H1 (cell line): ENCODE results near the gene IL31RA.

Experiments used
- BCL11A ChIP-seq, 2 experiments: IDR thresholded peaks; one replicate each; pipeline ENCODE4 v1.6.1; 2011; ENCODE audit warnings: low read depth in 2 of 2, low read length in 2 of 2, mild to moderate bottlenecking in 2 of 2
- PHF8 ChIP-seq: fragments of 200-600 bp; sonication (generic); conservative IDR thresholded peaks from 2 replicates; pipeline ENCODE4 v1.7.1; 2012; ENCODE audit warnings: low read depth, mild to moderate bottlenecking, inconsistent platforms, low read length, moderate library complexity
- TAF1 ChIP-seq: IDR thresholded peaks from 2 replicates; pipeline ENCODE4 v1.6.1; 2011; ENCODE audit warnings: mild to moderate bottlenecking, low read depth, low read length

GRCh38 chr5:55817030-55817429 lies 34.1 kb upstream of the IL31RA start:
- TF ChIP-seq PHF8 (no peak), TAF1 (no peak), BCL11A (IDR thresholded peaks at IDR 0.05; ENCODE audit: low read depth in 2 of 2, low read length in 2 of 2) (no peak)
